Psoas muscle (tissue), 8 donors: ENCODE data around the gene PCSK4. TPM values are rescaled to one million over a fixed set of nuclear protein-coding genes. Genes with fewer than 3 reads are reported as not detected.
"Not testable (repeated sequence)": the region's sequence is repeated elsewhere in the genome, so short reads cannot be mapped to it uniquely, and the experiment has no call there.

ENCODE experiments used
- ATAC-seq, 4 donors: fragments of 200-7000 bp; cut with Tn5 transposase; one replicate each; pipeline ENCODE4 v1.9.1; 2020; ENCODE audit warnings: moderate library complexity in 3 of 4, mild to moderate bottlenecking in 2 of 4
- DNase-seq, 2 donors: peaks; one replicate each; pipeline ENCODE4 v3.0.0-alpha.2; 2020
- H3K27ac ChIP-seq: fragments of 200-600 bp; one replicate; pipeline ENCODE4 v1.8.0; 2022
- H3K27me3 ChIP-seq, 3 donors: fragments of 200-600 bp in 1 of 3; one replicate each; pipeline versions ENCODE4 v1.6.1 to v1.8.0; 2013 to 2022; ENCODE audit warnings: low read length in 2 of 3, mild to moderate bottlenecking in 2 of 3, moderate library complexity in 1 of 3; ENCODE audit not compliant: insufficient read depth in 3 of 3
- H3K36me3 ChIP-seq, 2 donors: fragments of 200-600 bp in 1 of 2; one replicate each; pipeline versions ENCODE4 v1.6.1 to v1.8.0; 2013 to 2022; ENCODE audit warnings: low read depth in 1 of 2, mild to moderate bottlenecking in 1 of 2, moderate library complexity in 1 of 2; ENCODE audit not compliant: insufficient read depth in 1 of 2
- H3K4me1 ChIP-seq: fragments of 200-600 bp; one replicate; pipeline ENCODE4 v1.8.0; 2022
- H3K4me3 ChIP-seq: fragments of 200-600 bp; one replicate; pipeline ENCODE4 v1.8.0; 2022; ENCODE audit warnings: mild to moderate bottlenecking
- H3K9me3 ChIP-seq: fragments of 200-600 bp; one replicate; pipeline ENCODE4 v1.8.0; 2022
- WGBS, 3 donors: extraction: QIAGEN DNeasy Blood & Tissue Kit; methylation state at CpG; one replicate each; pipeline versions ENCODE4 v1.1.6 to v1.1.7; 2013; 5-methylcytosine and 5-hydroxymethylcytosine counted together
- intact Hi-C, 2 donors: fragments of 100-400 bp; cut with DNase I; formaldehyde crosslinking; loops; one replicate each; pipeline versions ENCODE4 v1.11.0 to v1.14.2; 2022
- polyA plus RNA-seq, 3 donors: library from polyadenylated mRNA; stranded (reverse); fragments of 200-250 nt; gene quantifications; one replicate each; pipeline ENCODE4 v1.2.3, GENCODE V29; 2013
- total RNA-seq, 4 donors: library from RNA; stranded (reverse); fragmentation: NEBNext Ultra II Directional in 2 of 4; extraction: Animal tissue kit (Norgen Biotek cat#: 25700) in 2 of 4; gene quantifications; one replicate each; pipeline versions ENCODE4 v1.2.1 to v1.2.4, GENCODE V29; 2021 to 2023
- TF ChIP-seq, protein P1 (sequence below): fragments of 200-600 bp; IDR thresholded peaks from one replicate; pipeline ENCODE4 v1.8.0; 2022; ENCODE audit warnings: antibody characterized with exemption
- donor health status: healthy with polysubstance abuse.
- donor health status: DM: no; HTN: no; CAD: no; lungs with moderate emphysema.
- donor health status: Bipolar disorder and iron deficiency.
- donor health status: healthy.
- donor health status: DM: yes; HTN: yes; CAD: no.
- donor health status: DM: no; HTN: no; CAD: no.
- donor health status: DM: no; HTN: no; CAD: no.
- donor health status: DM: yes; HTN: yes; CAD: no.

Gene PCSK4
- total and polyA plus RNA-seq, 7 donors = 0.57 to 1.5 (median 0.89) TPM

DNA sequence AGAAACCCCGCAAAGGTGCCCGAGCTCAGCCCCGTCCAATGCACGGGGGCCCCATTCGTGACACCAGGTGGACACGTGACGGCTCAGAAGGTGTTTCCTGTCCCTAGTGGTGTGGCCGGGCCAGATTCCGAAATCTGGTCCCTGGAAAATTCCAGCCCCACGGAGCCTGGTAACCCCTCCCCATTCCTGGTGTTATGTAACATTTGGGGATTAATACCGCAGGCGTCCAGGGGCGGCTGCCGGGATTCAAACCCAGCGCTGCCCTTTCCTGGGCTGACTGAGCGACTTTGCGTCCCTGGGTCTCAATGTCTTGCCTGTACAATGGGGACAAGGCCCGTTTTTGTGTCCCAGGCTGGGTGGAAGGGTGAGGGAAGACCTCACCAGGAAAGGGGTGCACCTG, 32.7 kb upstream of the PCSK4 start:
- no peaks in the 10 kb centered on the region for H3K36me3 ChIP-seq
- 69 to 73% (median 72%) methylated on average over 18 of the region's 18 CpGs for WGBS, 3 donors

GRCh38 chr19:1522061-1522460, 31.9 kb upstream of the PCSK4 start:
- Histone ChIP-seq H3K36me3 (no peaks in the 10 kb centered on the region), H3K4me3 (no peak overlapping the region), H3K27ac (no peak overlapping the region), H3K4me1 (no peaks in the 10 kb centered on the region), H3K27me3 (peaks cover 0 to 38% (median 10%) of the 10 kb centered on the region in 3 donors), H3K9me3 (no peaks in the 10 kb centered on the region)
- intact Hi-C loops = loop anchor here in 1 of 2 donors (10.0 kb wide), 1 partner anchor 237 kb away; the partner anchor contains the start of gene EFNA2
- 69 to 77% (median 74%) methylated on average over 10 of the region's 10 CpGs for WGBS, 3 donors
- ATAC-seq (no peak), DNase-seq (no peak)
- TF ChIP-seq, protein P1, sequence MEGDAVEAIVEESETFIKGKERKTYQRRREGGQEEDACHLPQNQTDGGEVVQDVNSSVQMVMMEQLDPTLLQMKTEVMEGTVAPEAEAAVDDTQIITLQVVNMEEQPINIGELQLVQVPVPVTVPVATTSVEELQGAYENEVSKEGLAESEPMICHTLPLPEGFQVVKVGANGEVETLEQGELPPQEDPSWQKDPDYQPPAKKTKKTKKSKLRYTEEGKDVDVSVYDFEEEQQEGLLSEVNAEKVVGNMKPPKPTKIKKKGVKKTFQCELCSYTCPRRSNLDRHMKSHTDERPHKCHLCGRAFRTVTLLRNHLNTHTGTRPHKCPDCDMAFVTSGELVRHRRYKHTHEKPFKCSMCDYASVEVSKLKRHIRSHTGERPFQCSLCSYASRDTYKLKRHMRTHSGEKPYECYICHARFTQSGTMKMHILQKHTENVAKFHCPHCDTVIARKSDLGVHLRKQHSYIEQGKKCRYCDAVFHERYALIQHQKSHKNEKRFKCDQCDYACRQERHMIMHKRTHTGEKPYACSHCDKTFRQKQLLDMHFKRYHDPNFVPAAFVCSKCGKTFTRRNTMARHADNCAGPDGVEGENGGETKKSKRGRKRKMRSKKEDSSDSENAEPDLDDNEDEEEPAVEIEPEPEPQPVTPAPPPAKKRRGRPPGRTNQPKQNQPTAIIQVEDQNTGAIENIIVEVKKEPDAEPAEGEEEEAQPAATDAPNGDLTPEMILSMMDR = no peak

More for the DNA sequence above, 32.7 kb upstream of the PCSK4 start:
- no peaks in the 10 kb centered on the region for H3K9me3 ChIP-seq
- DNase-seq (no peak), ATAC-seq (no peak)
- H3K4me3 ChIP-seq = no peak overlapping the region
- peaks cover 0 to 44% (median 14%) of the 10 kb centered on the region in 3 donors for H3K27me3 ChIP-seq
- TF ChIP-seq, protein P1 = no peak
- H3K27ac ChIP-seq = no peak overlapping the region
- no peaks in the 10 kb centered on the region for H3K4me1 ChIP-seq
- intact Hi-C loops = loop anchor here in 1 of 2 donors (10.0 kb wide), 1 partner anchor 238 kb away; the partner anchor contains the start of gene EFNA2

GRCh38 chr19:1521636-1522035, 31.5 kb upstream of the PCSK4 start:
- H3K4me1 ChIP-seq = no peaks in the 10 kb centered on the region
- H3K4me3 ChIP-seq = no peak overlapping the region
- H3K27me3 ChIP-seq = peaks cover 0 to 35% (median 10%) of the 10 kb centered on the region in 3 donors
- no peak overlapping the region for H3K27ac ChIP-seq
- H3K9me3 ChIP-seq = no peaks in the 10 kb centered on the region
- intact Hi-C loops = loop anchor here in 1 of 2 donors (10.0 kb wide), 1 partner anchor 237 kb away; the partner anchor contains the start of gene EFNA2
- DNase-seq (no peak), ATAC-seq (no peak)
- no peaks in the 10 kb centered on the region for H3K36me3 ChIP-seq
- TF ChIP-seq, protein P1 = no peak
- WGBS, 3 donors = 43 to 48% (median 45%) methylated on average over 14 of the region's 14 CpGs

GRCh38 chr19:1520203-1520780, 30.1 kb upstream of the PCSK4 start:
- intact Hi-C loops = loop anchor here in 1 of 2 donors (10.0 kb wide), 1 partner anchor 235 kb away; the partner anchor contains the start of gene EFNA2
- 77 to 86% (median 85%) methylated on average over 17 of the region's 17 CpGs for WGBS, 3 donors
- H3K27me3 ChIP-seq = peaks cover 0 to 22% (median 9%) of the 10 kb centered on the region in 3 donors
- no peak overlapping the region for H3K27ac ChIP-seq
- no peaks in the 10 kb centered on the region for H3K9me3 ChIP-seq
- no peak overlapping the region for H3K4me3 ChIP-seq
- TF ChIP-seq, protein P1 = no peak
- no peaks in the 10 kb centered on the region for H3K36me3 ChIP-seq
- DNase-seq (no peak), ATAC-seq (no peak)
- H3K4me1 ChIP-seq = no peaks in the 10 kb centered on the region

DNA sequence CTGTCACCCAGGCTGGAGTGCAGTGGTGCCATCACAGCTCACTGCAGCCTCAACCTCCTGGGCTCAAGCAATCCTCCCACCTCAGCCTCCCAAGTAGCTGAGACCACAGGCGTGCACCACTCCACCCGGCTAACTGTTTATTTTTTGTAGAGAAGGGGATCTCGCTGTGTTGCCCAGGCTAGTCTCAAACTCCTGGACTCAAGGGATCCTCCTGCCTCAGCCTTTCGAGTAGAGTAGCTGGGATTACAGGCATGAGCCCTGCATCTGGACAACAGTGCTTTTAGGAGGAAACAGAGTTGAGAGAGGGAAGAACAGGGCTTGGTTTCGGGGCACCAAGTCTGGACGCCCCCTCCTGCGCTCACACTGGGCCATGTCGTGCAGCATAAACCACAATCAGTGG, 29.7 kb upstream of the PCSK4 start:
- peaks cover 0 to 17% (median 9%) of the 10 kb centered on the region in 3 donors for H3K27me3 ChIP-seq
- H3K36me3 ChIP-seq, ATAC-seq: not testable (repeated sequence)

More for the DNA sequence above, 29.7 kb upstream of the PCSK4 start:
- intact Hi-C loops = loop anchor here in 1 of 2 donors (10.0 kb wide), 1 partner anchor 235 kb away; the partner anchor contains the start of gene EFNA2
- not testable (repeated sequence) for H3K9me3 ChIP-seq, H3K4me3 ChIP-seq, H3K4me1 ChIP-seq, H3K27ac ChIP-seq, DNase-seq
- WGBS, 3 donors = 80 to 89% (median 86%) methylated on average over 8 of the region's 8 CpGs
